K562 (cell line): Measurements from ENCODE around the gene DMD. TPM values are rescaled to one million over a fixed set of nuclear protein-coding genes. Genes with fewer than 3 reads are reported as not detected.
A peak's percentile ranks its signal among the peaks of the same experiment; 100 is the strongest.

Source experiments
- ARHGAP35 ChIP-seq: fragments of 450-650 bp; IDR thresholded peaks from 2 replicates; pipeline ENCODE4 v1.6.1; 2018; ENCODE audit not compliant: partially characterized antibody
- ARID4B ChIP-seq: sonication (generic); formaldehyde crosslinking; IDR thresholded peaks from 2 replicates; pipeline ENCODE4 v1.8.0; 2022; ENCODE audit warnings: mild to moderate bottlenecking, missing genetic modification reagents
- C11orf30 ChIP-seq: fragments of 450-650 bp; IDR thresholded peaks from 2 replicates; pipeline ENCODE4 v1.6.1; 2016; ENCODE audit warnings: low read depth, mild to moderate bottlenecking
- CC2D1A ChIP-seq: fragments of 450-650 bp; IDR thresholded peaks from 2 replicates; pipeline ENCODE4 v1.6.1; 2017; ENCODE audit warnings: mild to moderate bottlenecking
- ETS1 ChIP-seq: conservative IDR thresholded peaks from 2 replicates; pipeline ENCODE4 v1.6.1; 2011; ENCODE audit warnings: low read depth, mild to moderate bottlenecking, low read length; ENCODE audit not compliant: control insufficient read depth
- EZH2 ChIP-seq: IDR thresholded peaks from 2 replicates; pipeline ENCODE4 v1.6.1; 2012; ENCODE audit warnings: low read depth, mild to moderate bottlenecking, inconsistent platforms, low read length, borderline replicate concordance
- FOS ChIP-seq: IDR thresholded peaks from 3 replicates; pipeline ENCODE4 v1.6.1; 2011; ENCODE audit not compliant: insufficient read length; ENCODE audit errors: extremely low read depth
- FOXJ2 ChIP-seq: fragments of 200-800 bp; sonication (Bioruptor generic); IDR thresholded peaks from 2 replicates; pipeline ENCODE4 v1.6.1; 2016; ENCODE audit warnings: missing genetic modification characterization, missing compliant biosample characterization
- GATA2 ChIP-seq: sonication (generic); formaldehyde crosslinking; IDR thresholded peaks from 2 replicates; pipeline ENCODE4 v1.4.0; 2020; ENCODE audit warnings: mild to moderate bottlenecking, missing genetic modification reagents
- HEY1 ChIP-seq: fragments of 250-450 bp; sonication (Bioruptor Pico); IDR thresholded peaks from 2 replicates; pipeline ENCODE4 v1.5.0; 2020; ENCODE audit warnings: mild to moderate bottlenecking, moderate library complexity, borderline replicate concordance
- MED1 ChIP-seq: sonication (generic); formaldehyde crosslinking; IDR thresholded peaks from 2 replicates; pipeline ENCODE4 v1.8.1; 2023; ENCODE audit warnings: missing genetic modification reagents, borderline replicate concordance
- RCOR1 ChIP-seq, 2 experiments: IDR thresholded peaks; 2 replicates each; pipeline ENCODE4 v1.6.1; 2012; ENCODE audit warnings: low read depth in 2 of 2, low read length in 2 of 2, borderline replicate concordance in 1 of 2, improper control_type of control experiment in 1 of 2
- SMAD3 ChIP-seq: fragments of 450-650 bp; formaldehyde crosslinking; conservative IDR thresholded peaks from 2 replicates; pipeline ENCODE4 v1.4.0; 2020; ENCODE audit warnings: mild to moderate bottlenecking
- SMARCA5 ChIP-seq: fragments of 450-650 bp; IDR thresholded peaks from 2 replicates; pipeline ENCODE4 v1.6.1; 2016
- SNAPC5 ChIP-seq: fragments of 250-450 bp; sonication (Bioruptor Pico); IDR thresholded peaks from 2 replicates; pipeline ENCODE4 v1.8.0; 2021; ENCODE audit warnings: moderate library complexity, mild to moderate bottlenecking, inconsistent platforms
- TAL1 ChIP-seq: fragments of 450-650 bp; IDR thresholded peaks from 2 replicates; pipeline ENCODE4 v1.6.1; 2016; ENCODE audit warnings: mild to moderate bottlenecking
- TEAD1 ChIP-seq, 2 experiments: fragments of 450-650 bp in 1 of 2; sonication (generic) in 1 of 2; formaldehyde crosslinking; IDR thresholded peaks; 2 replicates each; pipeline versions ENCODE4 v1.4.0 to v1.8.0; 2020 to 2022; ENCODE audit warnings: mild to moderate bottlenecking in 2 of 2, missing genetic modification reagents in 1 of 2
- ZBTB9 ChIP-seq: fragments of 450-650 bp; formaldehyde crosslinking; IDR thresholded peaks from 2 replicates; pipeline ENCODE4 v1.4.0; 2020; ENCODE audit warnings: mild to moderate bottlenecking, moderate library complexity
- ZFP91 ChIP-seq: sonication (generic); formaldehyde crosslinking; IDR thresholded peaks from 2 replicates; pipeline ENCODE4 v1.8.0; 2022; ENCODE audit warnings: mild to moderate bottlenecking, missing genetic modification reagents
- ZNF239 ChIP-seq: fragments of 250-450 bp; sonication (Bioruptor Pico); IDR thresholded peaks from 2 replicates; pipeline ENCODE4 v1.4.0; 2020; ENCODE audit warnings: mild to moderate bottlenecking
- ZNF79 ChIP-seq: fragments of 250-450 bp; sonication (Bioruptor Pico); IDR thresholded peaks from 2 replicates; pipeline ENCODE4 v1.4.0; 2020; ENCODE audit warnings: low read depth, mild to moderate bottlenecking, moderate library complexity
- ZSCAN29 ChIP-seq: fragments of 450-650 bp; IDR thresholded peaks from 2 replicates; pipeline ENCODE4 v1.6.1; 2017
- polyA plus RNA-seq, 8 experiments: library from polyadenylated mRNA; depleted of rRNA in 4 of 8; stranded (reverse) in 5 of 8; unstranded in 3 of 8; fragments of >200 nt; fragmentation: Nextera tagmentation in 2 of 8; fragmentation: Illumina TruSeq in 1 of 8; extraction: Ambion mirVana in 2 of 8; extraction: Trizol in 1 of 8; gene quantifications; 2 replicates each; pipeline versions ENCODE4 v1.2.1 to v1.2.3, GENCODE V29; 2011 to 2014; ENCODE audit warnings: inconsistent platforms in 1 of 8, missing spikeins in 1 of 8
- total RNA-seq, 7 experiments: library from RNA; depleted of rRNA in 6 of 7; stranded (reverse); fragments of >200 nt in 6 of 7; fragmentation: Illumina TruSeq in 2 of 7; extraction: Trizol in 2 of 7; gene quantifications; 2 replicates each; pipeline versions ENCODE4 v1.2.1 to v1.2.3, GENCODE V29; 2011 to 2021; ENCODE audit warnings: low replicate concordance in 1 of 7

The DMD gene
- total and polyA plus RNA-seq, 9 of the 15 experiments (the other 6 are each of a cell fraction or from before 2014, with no cell fraction given), result 3.8 to 20.4 (median 11.4) TPM

- no peak for TF ChIP-seq ETS1
- TF ChIP-seq HEY1 (CRISPR knock-in tag), result no peak
- no peak for TF ChIP-seq ZNF239 (CRISPR knock-in tag)
- no peak for TF ChIP-seq SMARCA5
- peak; percentile 73 to 95; a peak in 3 of 4 replicates for TF ChIP-seq RCOR1 (IDR thresholded peaks at IDR 0.05; ENCODE audit: borderline replicate concordance in 1 of 2, low read depth in 2 of 2, low read length in 2 of 2)
- TF ChIP-seq ARHGAP35, result no peak
- TF ChIP-seq SMAD3 (CRISPR knock-in tag), result no peak
- TF ChIP-seq ZBTB9 (CRISPR knock-in tag), result no peak
- TF ChIP-seq TAL1, result peak; percentile 91
- TF ChIP-seq ZSCAN29, result no peak
- TF ChIP-seq ZNF79, result no peak
- TF ChIP-seq FOXJ2 (tag), result no peak
- TF ChIP-seq MED1 (CRISPR knock-in tag), result no peak
- TF ChIP-seq ARID4B (CRISPR knock-in tag), result no peak
- TF ChIP-seq ZFP91 (CRISPR knock-in tag), result no peak
- TF ChIP-seq CC2D1A, result peak; percentile 65; the same call in 1 of the 2 replicates
- TF ChIP-seq GATA2, result peak; percentile 21; the same call in 1 of the 2 replicates
- TF ChIP-seq FOS, result no peak
- TF ChIP-seq SNAPC5 (CRISPR knock-in tag), result no peak
- TF ChIP-seq TEAD1 (CRISPR knock-in tag; IDR thresholded peaks at IDR 0.05), result peak in 1 of 2 experiments; percentile 82; a peak in 2 of 4 replicates
- peak; percentile 53 for TF ChIP-seq C11orf30
- TF ChIP-seq EZH2, result no peak
Observed at GRCh38 chrX:31872007-31872406, 1339.3 kb downstream of the DMD start (continued).
